ENCODE measurements around the gene THUMPD1.
"Not testable (repeated sequence)": the region's sequence is repeated elsewhere in the genome, so short reads cannot be mapped to it uniquely, and the experiment has no call there.

Gene THUMPD1

GRCh38 chr16:20741554-20742285, at the start of gene THUMPD1:
Gene THUMPD1 (minus strand): TSS chr16:20741818. CDS start chr16:20741739, 79 bp downstream.
- in situ Hi-C loops (cut with MboI; ENCODE audit: low sequenced_read_pairs): no loop called here

- in situ Hi-C loops (cut with MboI; ENCODE audit: low sequenced_read_pairs): no loop called here
Observed at GRCh38 chr16:20789130-20789529, 47.5 kb upstream of the THUMPD1 start.

- in situ Hi-C loops (cut with MboI; ENCODE audit: low sequenced_read_pairs): no loop called here
Observed at GRCh38 chr16:20784204-20784603, 42.6 kb upstream of the THUMPD1 start.

GRCh38 chr16:20782470-20782869, 40.9 kb upstream of the THUMPD1 start:
- in situ Hi-C loops (cut with MboI; ENCODE audit: low sequenced_read_pairs): no loop called here

GRCh38 chr16:20781697-20782096, 40.1 kb upstream of the THUMPD1 start:
- in situ Hi-C loops (cut with MboI; ENCODE audit: low sequenced_read_pairs): no loop called here

- in situ Hi-C loops (cut with MboI; ENCODE audit: low sequenced_read_pairs): no loop called here
Observed at GRCh38 chr16:20774703-20775362, 33.2 kb upstream of the THUMPD1 start.

- in situ Hi-C loops (cut with MboI; ENCODE audit: low sequenced_read_pairs): no loop called here
Observed at GRCh38 chr16:20773679-20774078, 32.1 kb upstream of the THUMPD1 start.

- in situ Hi-C loops (cut with MboI; ENCODE audit: low sequenced_read_pairs): no loop called here
Observed at GRCh38 chr16:20768818-20769217, 27.2 kb upstream of the THUMPD1 start.

GRCh38 chr16:20768121-20768520, 26.5 kb upstream of the THUMPD1 start:
- in situ Hi-C loops (cut with MboI; ENCODE audit: low sequenced_read_pairs): no loop called here

GRCh38 chr16:20767577-20767976, 26.0 kb upstream of the THUMPD1 start:
- in situ Hi-C loops (cut with MboI; ENCODE audit: low sequenced_read_pairs): no loop called here

- in situ Hi-C loops (cut with MboI; ENCODE audit: low sequenced_read_pairs): no loop called here
Observed at GRCh38 chr16:20766294-20766693, 24.7 kb upstream of the THUMPD1 start.

GRCh38 chr16:20765732-20766131, 24.1 kb upstream of the THUMPD1 start:
- in situ Hi-C loops (cut with MboI; ENCODE audit: low sequenced_read_pairs): no loop called here

GRCh38 chr16:20764448-20764847, 22.8 kb upstream of the THUMPD1 start:
- in situ Hi-C loops (cut with MboI; ENCODE audit: low sequenced_read_pairs): not testable (repeated sequence)

- in situ Hi-C loops (cut with MboI; ENCODE audit: low sequenced_read_pairs): no loop called here
Observed at GRCh38 chr16:20763461-20764232, 22.0 kb upstream of the THUMPD1 start, which contains the start of gene ACSM3. Gene ACSM3 (plus strand): TSS chr16:20764014. CDS start chr16:20770035, 6,021 bp downstream.

GRCh38 chr16:20762404-20763123, 20.9 kb upstream of the THUMPD1 start:
- in situ Hi-C loops (cut with MboI; ENCODE audit: low sequenced_read_pairs): no loop called here

GRCh38 chr16:20761175-20761574, 19.6 kb upstream of the THUMPD1 start:
- in situ Hi-C loops (cut with MboI; ENCODE audit: low sequenced_read_pairs): no loop called here

GRCh38 chr16:20760346-20760745, 18.7 kb upstream of the THUMPD1 start:
- in situ Hi-C loops (cut with MboI; ENCODE audit: low sequenced_read_pairs): no loop called here

- in situ Hi-C loops (cut with MboI; ENCODE audit: low sequenced_read_pairs): not testable (repeated sequence)
Observed at GRCh38 chr16:20755799-20756198, 14.2 kb upstream of the THUMPD1 start.

- in situ Hi-C loops (cut with MboI; ENCODE audit: low sequenced_read_pairs): no loop called here
Observed at GRCh38 chr16:20755238-20755637, 13.6 kb upstream of the THUMPD1 start.

GRCh38 chr16:20753727-20754126, 12.1 kb upstream of the THUMPD1 start:
- in situ Hi-C loops (cut with MboI; ENCODE audit: low sequenced_read_pairs): no loop called here

GRCh38 chr16:20750558-20750957, 8.9 kb upstream of the THUMPD1 start:
- in situ Hi-C loops (cut with MboI; ENCODE audit: low sequenced_read_pairs): no loop called here
